ENCODE measurements around the gene DYRK1B. TPM values are rescaled to one million over a fixed set of nuclear protein-coding genes. Genes with fewer than 3 reads are reported as not detected.
"Not testable (repeated sequence)": the region's sequence is repeated elsewhere in the genome, so short reads cannot be mapped to it uniquely, and the experiment has no call there.

The DYRK1B gene
- polyA plus RNA-seq, 1 donor (not counting 4 experiments of a cell fraction or from before 2014, with no cell fraction given): 4.6 TPM

- H3K36me3 ChIP-seq (ENCODE audit: control insufficient read depth in 2 of 2, extremely low read depth in 1 of 2, insufficient read depth in 2 of 2, low read length in 2 of 2); H4K20me1 ChIP-seq (ENCODE audit: control insufficient read depth, extremely low read depth, insufficient read depth, low read length); H3K9me3 ChIP-seq (ENCODE audit: control insufficient read depth, low read depth, low read length); H3K9me1 ChIP-seq (ENCODE audit: control insufficient read depth, extremely low read depth, insufficient read depth, low read length); DNase-seq (ENCODE audit: low read depth, low spot score); H2AFZ ChIP-seq (ENCODE audit: control insufficient read depth, low read length); H3K27ac ChIP-seq (ENCODE audit: control insufficient read depth, insufficient read depth, low read length); FAIRE-seq; H3K4me3 ChIP-seq (ENCODE audit: control insufficient read depth in 2 of 3, extremely low read depth in 1 of 3, insufficient read depth in 2 of 3, low read depth in 1 of 3, low read length in 3 of 3); H3K4me1 ChIP-seq (ENCODE audit: control insufficient read depth, extremely low read depth, insufficient read depth, low read length); H3K9ac ChIP-seq (ENCODE audit: control insufficient read depth, extremely low read depth, insufficient read depth, low read length); H3K27me3 ChIP-seq (ENCODE audit: control insufficient read depth, extremely low read depth, insufficient read depth, low read length); H3K79me2 ChIP-seq (ENCODE audit: control insufficient read depth, insufficient read depth, low read length); H3K4me2 ChIP-seq (ENCODE audit: control insufficient read depth, extremely low read depth, insufficient read depth, low read depth, low read length); dilution Hi-C loops (cut with MboI; ENCODE audit: extremely low pct_ligation_motif_present, low sequenced_read_pairs): not testable (repeated sequence)
- peak in 1 of 3 experiments; percentile 28 for TF ChIP-seq CTCF (optimal IDR thresholded peaks at IDR 0.05 in 1 of 3, IDR thresholded peaks at IDR 0.05 in 1 of 3, conservative IDR thresholded peaks at IDR 0.05 in 1 of 3; ENCODE audit: extremely low read depth in 1 of 3, insufficient read depth in 2 of 3, low read length in 3 of 3)
Observed at GRCh38 chr19:39881495-39882110, 47.6 kb upstream of the DYRK1B start.

- dilution Hi-C loops (cut with MboI; ENCODE audit: extremely low pct_ligation_motif_present, low sequenced_read_pairs); H3K36me3 ChIP-seq (ENCODE audit: control insufficient read depth in 2 of 2, extremely low read depth in 1 of 2, insufficient read depth in 2 of 2, low read length in 2 of 2); H4K20me1 ChIP-seq (ENCODE audit: control insufficient read depth, extremely low read depth, insufficient read depth, low read length); H3K79me2 ChIP-seq (ENCODE audit: control insufficient read depth, insufficient read depth, low read length); FAIRE-seq; H3K9me3 ChIP-seq (ENCODE audit: control insufficient read depth, low read depth, low read length); H3K27me3 ChIP-seq (ENCODE audit: control insufficient read depth, extremely low read depth, insufficient read depth, low read length); H3K4me3 ChIP-seq (ENCODE audit: control insufficient read depth in 2 of 3, extremely low read depth in 1 of 3, insufficient read depth in 2 of 3, low read depth in 1 of 3, low read length in 3 of 3); H3K9me1 ChIP-seq (ENCODE audit: control insufficient read depth, extremely low read depth, insufficient read depth, low read length); H3K4me2 ChIP-seq (ENCODE audit: control insufficient read depth, extremely low read depth, insufficient read depth, low read depth, low read length); H3K9ac ChIP-seq (ENCODE audit: control insufficient read depth, extremely low read depth, insufficient read depth, low read length); H2AFZ ChIP-seq (ENCODE audit: control insufficient read depth, low read length); H3K4me1 ChIP-seq (ENCODE audit: control insufficient read depth, extremely low read depth, insufficient read depth, low read length); H3K27ac ChIP-seq (ENCODE audit: control insufficient read depth, insufficient read depth, low read length); DNase-seq (ENCODE audit: low read depth, low spot score): not testable (repeated sequence)
Observed at GRCh38 chr19:39880241-39880640, 46.3 kb upstream of the DYRK1B start.

- H3K9ac ChIP-seq (ENCODE audit: control insufficient read depth, extremely low read depth, insufficient read depth, low read length); H3K79me2 ChIP-seq (ENCODE audit: control insufficient read depth, insufficient read depth, low read length); H3K27me3 ChIP-seq (ENCODE audit: control insufficient read depth, extremely low read depth, insufficient read depth, low read length); H3K4me2 ChIP-seq (ENCODE audit: control insufficient read depth, extremely low read depth, insufficient read depth, low read depth, low read length); DNase-seq (ENCODE audit: low read depth, low spot score); H4K20me1 ChIP-seq (ENCODE audit: control insufficient read depth, extremely low read depth, insufficient read depth, low read length); H3K27ac ChIP-seq (ENCODE audit: control insufficient read depth, insufficient read depth, low read length); H3K9me1 ChIP-seq (ENCODE audit: control insufficient read depth, extremely low read depth, insufficient read depth, low read length); H3K9me3 ChIP-seq (ENCODE audit: control insufficient read depth, low read depth, low read length); H2AFZ ChIP-seq (ENCODE audit: control insufficient read depth, low read length); H3K36me3 ChIP-seq (ENCODE audit: control insufficient read depth in 2 of 2, extremely low read depth in 1 of 2, insufficient read depth in 2 of 2, low read length in 2 of 2); H3K4me3 ChIP-seq (ENCODE audit: control insufficient read depth in 2 of 3, extremely low read depth in 1 of 3, insufficient read depth in 2 of 3, low read depth in 1 of 3, low read length in 3 of 3); H3K4me1 ChIP-seq (ENCODE audit: control insufficient read depth, extremely low read depth, insufficient read depth, low read length); dilution Hi-C loops (cut with MboI; ENCODE audit: extremely low pct_ligation_motif_present, low sequenced_read_pairs); FAIRE-seq: not testable (repeated sequence)
Observed at GRCh38 chr19:39879796-39880195, 45.8 kb upstream of the DYRK1B start.

GRCh38 chr19:39878866-39879265 lies 44.9 kb upstream of the DYRK1B start:
- H4K20me1 ChIP-seq (ENCODE audit: control insufficient read depth, extremely low read depth, insufficient read depth, low read length); H3K27ac ChIP-seq (ENCODE audit: control insufficient read depth, insufficient read depth, low read length); H3K4me3 ChIP-seq (ENCODE audit: control insufficient read depth in 2 of 3, extremely low read depth in 1 of 3, insufficient read depth in 2 of 3, low read depth in 1 of 3, low read length in 3 of 3); H3K9me3 ChIP-seq (ENCODE audit: control insufficient read depth, low read depth, low read length); H3K36me3 ChIP-seq (ENCODE audit: control insufficient read depth in 2 of 2, extremely low read depth in 1 of 2, insufficient read depth in 2 of 2, low read length in 2 of 2); dilution Hi-C loops (cut with MboI; ENCODE audit: extremely low pct_ligation_motif_present, low sequenced_read_pairs); H2AFZ ChIP-seq (ENCODE audit: control insufficient read depth, low read length); H3K4me2 ChIP-seq (ENCODE audit: control insufficient read depth, extremely low read depth, insufficient read depth, low read depth, low read length); H3K9me1 ChIP-seq (ENCODE audit: control insufficient read depth, extremely low read depth, insufficient read depth, low read length); DNase-seq (ENCODE audit: low read depth, low spot score); H3K27me3 ChIP-seq (ENCODE audit: control insufficient read depth, extremely low read depth, insufficient read depth, low read length); H3K4me1 ChIP-seq (ENCODE audit: control insufficient read depth, extremely low read depth, insufficient read depth, low read length); H3K79me2 ChIP-seq (ENCODE audit: control insufficient read depth, insufficient read depth, low read length); FAIRE-seq; H3K9ac ChIP-seq (ENCODE audit: control insufficient read depth, extremely low read depth, insufficient read depth, low read length): not testable (repeated sequence)

Data from keratinocyte (primary cell).